H1 (cell line): ENCODE measurements around the gene ARRB1. TPM values are rescaled to one million over a fixed set of nuclear protein-coding genes. Genes with fewer than 3 reads are reported as not detected.

Source experiments
- CTCF ChIA-PET: fragments of 300-600 bp; sonication (Branson Sonifier 250); formaldehyde crosslinking; loops from one replicate; lab custom pipeline; 2021; ENCODE audit not compliant: partially characterized antibody; lab: Charles Lee
- POLR2A ChIA-PET: fragments of 300-600 bp; sonication (Branson Sonifier 250); formaldehyde crosslinking; loops from one replicate; lab custom pipeline; 2021; ENCODE audit warnings: inconsistent platforms; ENCODE audit not compliant: partially characterized antibody; lab: Charles Lee
- DNase-seq, 2 experiments: peaks; one replicate each; pipeline versions ENCODE4 v3.0.0 to v3.0.0-alpha.2; 2010 to 2022; ENCODE audit warnings: low spot score in 2 of 2, low read depth in 1 of 2, mixed read lengths in 1 of 2
- FAIRE-seq: peaks from 2 replicates; lab custom pipeline; 2011; peaks lifted over from hg19 to GRCh38; lab: Jason Lieb, UNC
- H2AFZ ChIP-seq: 2 replicates; pipeline ENCODE4 v1.8.1; 2012; ENCODE audit warnings: low read length, inconsistent platforms
- H2AK5ac ChIP-seq: 2 replicates; pipeline ENCODE4 v1.6.1; 2013; ENCODE audit warnings: low read depth, low read length
- H2BK120ac ChIP-seq: replicated peaks from 2 replicates; pipeline ENCODE3; 2013; ENCODE audit warnings: low read depth, low read length, inconsistent platforms
- H2BK12ac ChIP-seq: 2 replicates; pipeline ENCODE4 v1.6.1; 2013; ENCODE audit warnings: low read depth, low read length
- H2BK15ac ChIP-seq: 2 replicates; pipeline ENCODE4 v1.6.1; 2013; ENCODE audit warnings: low read length
- H2BK20ac ChIP-seq: 2 replicates; pipeline ENCODE4 v1.6.1; 2013; ENCODE audit warnings: low read length
- H2BK5ac ChIP-seq: 2 replicates; pipeline ENCODE4 v1.6.1; 2013; ENCODE audit warnings: low read depth, low read length
- H3K14ac ChIP-seq: 2 replicates; pipeline ENCODE4 v1.6.1; 2013; ENCODE audit warnings: inconsistent platforms; ENCODE audit not compliant: insufficient read length
- H3K18ac ChIP-seq: 2 replicates; pipeline ENCODE4 v1.6.1; 2013; ENCODE audit warnings: low read length; ENCODE audit errors: extremely low read depth
- H3K23ac ChIP-seq: 2 replicates; pipeline ENCODE4 v1.6.1; 2013; ENCODE audit warnings: inconsistent platforms; ENCODE audit not compliant: insufficient read length
- H3K23me2 ChIP-seq: 2 replicates; pipeline ENCODE4 v1.6.1; 2013; ENCODE audit warnings: low read depth, low read length
- H3K27ac ChIP-seq: 2 replicates; pipeline ENCODE4 v1.6.1; 2011; ENCODE audit warnings: low read depth, low read length, inconsistent platforms
- H3K27me3 ChIP-seq, 4 experiments: replicated peaks in 1 of 4; 1 replicate in 1 of 4; 2 replicates in 3 of 4; pipeline versions ENCODE4 v1.6.1 to v1.8.1; 2011 to 2013; ENCODE audit warnings: low read length in 3 of 4, mild to moderate bottlenecking in 3 of 4, inconsistent platforms in 2 of 4, mixed read lengths in 2 of 4, moderate library complexity in 1 of 4; ENCODE audit not compliant: control insufficient read depth in 3 of 4, insufficient read depth in 3 of 4; ENCODE audit errors: extremely low read depth in 1 of 4
- H3K36me3 ChIP-seq, 4 experiments: 2 replicates each; pipeline versions ENCODE4 v1.6.1 to v1.8.1; 2011 to 2013; ENCODE audit warnings: mild to moderate bottlenecking in 4 of 4, low read length in 3 of 4, moderate library complexity in 2 of 4, control low read depth in 1 of 4, inconsistent platforms in 1 of 4; ENCODE audit not compliant: insufficient read depth in 4 of 4, control insufficient read depth in 2 of 4
- H3K4ac ChIP-seq: replicated peaks from 2 replicates; pipeline ENCODE3; 2013; ENCODE audit warnings: low read length, low read depth, mixed read lengths, inconsistent platforms; ENCODE audit not compliant: insufficient read length
- H3K4me1 ChIP-seq, 4 experiments: replicated peaks in 1 of 4; 1 replicate in 1 of 4; 2 replicates in 3 of 4; pipeline versions ENCODE4 v1.6.1 to v1.8.1; 2011 to 2013; ENCODE audit warnings: low read length in 3 of 4, inconsistent platforms in 2 of 4, mixed read lengths in 1 of 4; ENCODE audit not compliant: insufficient read depth in 4 of 4, control insufficient read depth in 3 of 4
- H3K4me2 ChIP-seq, 2 experiments: 2 replicates each; pipeline versions ENCODE4 v1.6.1 to v1.8.1; 2011 to 2013; ENCODE audit warnings: low read depth in 2 of 2, low read length in 2 of 2, control low read depth in 1 of 2, inconsistent platforms in 1 of 2, mild to moderate bottlenecking in 1 of 2; ENCODE audit not compliant: insufficient read depth in 1 of 2
- H3K4me3 ChIP-seq, 4 experiments: fragments of 200-600, 300-600 bp in 1 of 4; sonication (generic), shearing (Covaris generic), sonication (Bioruptor Twin) in 1 of 4; 2 replicates each; pipeline versions ENCODE4 v1.5.1 to v1.8.1; 2011 to 2016; ENCODE audit warnings: low read length in 4 of 4, low read depth in 3 of 4, control low read depth in 2 of 4, inconsistent platforms in 2 of 4, mild to moderate bottlenecking in 2 of 4, mixed read lengths in 1 of 4, moderate library complexity in 1 of 4; ENCODE audit not compliant: insufficient read depth in 2 of 4; ENCODE audit errors: extremely low read depth in 1 of 4
- H3K56ac ChIP-seq: replicated peaks from 2 replicates; pipeline ENCODE3; 2013; ENCODE audit warnings: low read depth, mild to moderate bottlenecking, mixed read lengths, low read length, inconsistent platforms; ENCODE audit not compliant: insufficient read length
- H3K79me1 ChIP-seq: 2 replicates; pipeline ENCODE4 v1.6.1; 2013; ENCODE audit warnings: low read depth, low read length, control low read depth
- H3K79me2 ChIP-seq, 2 experiments: 2 replicates each; pipeline versions ENCODE4 v1.6.1 to v1.8.1; 2012 to 2013; ENCODE audit warnings: low read length in 2 of 2, mild to moderate bottlenecking in 2 of 2, inconsistent platforms in 1 of 2; ENCODE audit not compliant: insufficient read depth in 2 of 2, control insufficient read depth in 1 of 2
- H3K9ac ChIP-seq, 4 experiments: replicated peaks in 1 of 4; 1 replicate in 1 of 4; 2 replicates in 3 of 4; pipeline versions ENCODE4 v1.6.1 to v1.8.1; 2011 to 2013; ENCODE audit warnings: low read depth in 3 of 4, low read length in 3 of 4, control low read depth in 2 of 4, mild to moderate bottlenecking in 2 of 4, moderate library complexity in 2 of 4, inconsistent platforms in 1 of 4; ENCODE audit errors: extremely low read depth in 1 of 4
- H3K9me3 ChIP-seq, 2 experiments: 2 replicates each; pipeline versions ENCODE4 v1.6.1 to v1.8.1; 2012 to 2013; ENCODE audit warnings: mild to moderate bottlenecking in 2 of 2, moderate library complexity in 2 of 2, control low read depth in 1 of 2, inconsistent platforms in 1 of 2, low read depth in 1 of 2, low read length in 1 of 2, mixed read lengths in 1 of 2; ENCODE audit not compliant: insufficient read depth in 2 of 2
- H4K20me1 ChIP-seq, 2 experiments: replicated peaks in 1 of 2; 2 replicates each; pipeline versions ENCODE3 to v1.8.1; 2011 to 2013; ENCODE audit warnings: inconsistent platforms in 2 of 2, low read length in 2 of 2, mild to moderate bottlenecking in 1 of 2; ENCODE audit not compliant: insufficient read depth in 2 of 2, control insufficient read depth in 1 of 2
- H4K5ac ChIP-seq: 2 replicates; pipeline ENCODE4 v1.6.1; 2013; ENCODE audit warnings: low read length, low read depth, mixed read lengths, inconsistent platforms; ENCODE audit not compliant: insufficient read length
- H4K8ac ChIP-seq: 2 replicates; pipeline ENCODE4 v1.8.0; 2013; ENCODE audit warnings: mild to moderate bottlenecking, moderate library complexity, low read length, inconsistent platforms; ENCODE audit not compliant: insufficient read depth; ENCODE audit errors: extremely low read depth
- H4K91ac ChIP-seq: replicated peaks from 2 replicates; pipeline ENCODE3; 2013; ENCODE audit warnings: low read length, mixed read lengths, inconsistent platforms; ENCODE audit not compliant: insufficient read length
- CTBP2 ChIP-seq: IDR thresholded peaks from 2 replicates; pipeline ENCODE4 v1.7.0; 2011; ENCODE audit warnings: borderline replicate concordance, mild to moderate bottlenecking, moderate library complexity, mixed read lengths, low read length; ENCODE audit not compliant: insufficient read depth, insufficient read length
- KDM1A ChIP-seq: fragments of 200-600, 300-600 bp; sonication (generic); IDR thresholded peaks from 2 replicates; pipeline ENCODE4 v1.7.1; 2016; ENCODE audit warnings: mild to moderate bottlenecking, low read length, borderline replicate concordance
- RAD21 ChIP-seq, 2 experiments: IDR thresholded peaks in 1 of 2; conservative IDR thresholded peaks in 1 of 2; 2 replicates each; pipeline ENCODE4 v1.6.1; 2011; ENCODE audit warnings: low read depth in 2 of 2, low read length in 2 of 2, improper control_type of control experiment in 1 of 2, inconsistent platforms in 1 of 2, mild to moderate bottlenecking in 1 of 2, moderate library complexity in 1 of 2
- RNF2 ChIP-seq: fragments of 200-900, 300-1000 bp; sonication (generic); IDR thresholded peaks from 2 replicates; pipeline ENCODE4 v1.7.1; 2016; ENCODE audit warnings: borderline replicate concordance, low read depth, mild to moderate bottlenecking, antibody characterized with exemption, low read length; ENCODE audit not compliant: poor library complexity, severe bottlenecking; ENCODE audit errors: missing control alignments
- TAF1 ChIP-seq: IDR thresholded peaks from 2 replicates; pipeline ENCODE4 v1.6.1; 2011; ENCODE audit warnings: mild to moderate bottlenecking, low read depth, low read length
- YY1 ChIP-seq: IDR thresholded peaks from 2 replicates; pipeline ENCODE4 v1.6.1; 2011; ENCODE audit warnings: low read depth, mild to moderate bottlenecking, low read length
- WGBS, 2 experiments: shearing (Covaris generic) in 1 of 2; methylation state at CpG; one replicate each; pipeline versions ENCODE4 v1.1.6 to v1.1.7; 2013 to 2015; ENCODE audit warnings: low lambda C conversion rate in 2 of 2, mixed read lengths in 2 of 2, inconsistent platforms in 1 of 2, low coverage in 1 of 2, missing lambda C conversion rate in 1 of 2; ENCODE audit not compliant: insufficient replicate concordance in 2 of 2, insufficient coverage in 1 of 2, insufficient read length in 1 of 2; ENCODE audit errors: extremely low coverage in 1 of 2, missing lambda C conversion rate in 1 of 2; 5-methylcytosine and 5-hydroxymethylcytosine counted together
- polyA plus RNA-seq, 7 experiments: library from polyadenylated mRNA; depleted of rRNA in 3 of 7; stranded (reverse) in 5 of 7; unstranded in 2 of 7; fragments of >200 nt in 5 of 7; fragments of 200-250 nt in 2 of 7; gene quantifications; 1 replicate in 5 of 7; 2 replicates in 1 of 7; 4 replicates in 1 of 7; pipeline versions ENCODE4 v1.2.1 to v1.2.3, GENCODE V29; 2011 to 2013; ENCODE audit warnings: missing spikeins in 2 of 7, mixed read lengths in 2 of 7
- total RNA-seq: library from RNA; stranded (reverse); fragmentation: NEBNext Ultra II Directional; extraction: Animal tissue kit (Norgen Biotek cat#: 25700); gene quantifications from 2 replicates; pipeline ENCODE4 v1.2.1, GENCODE V29; 2021
- TF ChIP-seq, protein P1 (sequence below): IDR thresholded peaks from 2 replicates; pipeline ENCODE4 v1.6.1; 2012; ENCODE audit warnings: inconsistent platforms

Gene ARRB1
- total and polyA plus RNA-seq, 2 of the 8 experiments (the other 6 are each of a cell fraction or from before 2014, with no cell fraction given): 9.4 to 31.8 TPM

DNA sequence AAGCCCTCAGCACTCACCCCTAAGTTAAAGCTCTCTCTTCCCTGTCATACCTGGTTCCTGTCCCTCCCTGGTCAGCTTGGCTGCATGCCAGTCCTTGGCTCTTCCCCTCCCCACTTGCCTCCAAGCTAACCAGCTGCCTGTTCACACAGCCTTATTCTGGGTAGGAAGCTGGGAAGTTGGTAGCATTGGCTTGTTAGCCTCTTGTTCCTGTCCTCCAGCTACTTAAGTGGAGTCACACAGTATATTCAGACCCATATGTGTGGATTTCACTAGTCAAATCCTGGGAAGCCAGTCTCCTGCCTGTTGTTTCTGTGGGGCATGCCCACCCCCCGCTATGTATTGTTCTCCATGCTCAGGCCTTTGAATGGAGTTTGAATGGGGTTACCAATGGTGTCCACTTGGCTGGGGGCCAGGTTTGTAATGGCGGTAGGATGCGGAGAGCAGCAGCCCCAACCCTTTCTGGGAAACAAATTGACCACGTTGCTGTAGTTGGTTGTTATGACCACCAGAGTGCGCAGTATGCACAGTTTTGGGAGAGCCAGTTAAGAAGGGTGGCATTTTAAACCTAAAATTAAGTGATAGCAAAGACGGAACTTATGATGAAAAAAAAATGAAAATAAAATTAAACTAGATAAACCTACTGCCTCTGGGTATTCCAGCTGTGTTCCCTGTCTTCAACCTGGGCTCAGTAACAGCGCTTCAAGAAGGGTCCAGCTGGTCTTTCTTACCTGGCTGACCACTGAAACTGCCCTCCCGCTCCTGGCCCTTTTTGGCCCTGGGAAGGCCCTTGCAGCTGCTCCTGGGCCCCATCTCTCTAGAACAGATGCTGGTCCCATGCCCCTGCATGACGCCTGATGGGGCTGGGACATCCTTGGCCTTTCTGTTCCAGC is 37.2 kb upstream of the ARRB1 start:
- H3K23ac ChIP-seq: no peak overlapping the region
- ChIA-PET POLR2A (interaction anchor here (0.7 to 20.0 kb wide), 6 partner anchors 15 to 58 kb away, joined by 3 to 269 read pairs (median 3); partner anchors contain the start of gene RPS3), CTCF (interaction anchor here (0.7 to 16.6 kb wide), 52 partner anchors 8 to 330 kb away, joined by 3 to 327 read pairs (median 6); partner anchors contain the start of genes GDPD5 and RPS3)
- no peak overlapping the region; the same call in 1 of the 2 replicates for H2AK5ac ChIP-seq
- H3K79me2 ChIP-seq: no peaks in the 10 kb centered on the region
- H2BK120ac ChIP-seq: no peak overlapping the region
- H3K4ac ChIP-seq: no peak overlapping the region
- H3K9ac ChIP-seq: no peak overlapping the region
- H2AFZ ChIP-seq: peak overlapping the region; percentile 98
- 0 out of 8 replicates have a peak overlapping the region, but pooled peaks of 1 of the 4 experiments have one; percentile 1 for H3K4me3 ChIP-seq
- peaks cover 0 to 3% (median 0%) of the 10 kb centered on the region in 4 experiments; a peak in 3 of 7 replicates for H3K4me1 ChIP-seq
- no peak overlapping the region for H3K56ac ChIP-seq
- H3K79me1 ChIP-seq: no peaks in the 10 kb centered on the region
- no peaks in the 10 kb centered on the region for H3K9me3 ChIP-seq
- no peak overlapping the region; a peak in 1 of 4 replicates for H3K4me2 ChIP-seq
- 35% methylated on average over 9 of the region's 9 CpGs; no CpG with 5 or more reads in 1 of the 2 experiments for WGBS, 2 experiments
- no peaks in the 10 kb centered on the region for H3K27me3 ChIP-seq
- H3K23me2 ChIP-seq: no peaks in the 10 kb centered on the region
- peak overlapping the region; percentile 65 for H2BK12ac ChIP-seq
- peak overlapping the region; percentile 84 for H3K18ac ChIP-seq
- H4K8ac ChIP-seq: peak overlapping the region; percentile 90; the same call in 1 of the 2 replicates
- H3K14ac ChIP-seq: no peak overlapping the region
- H2BK20ac ChIP-seq: peak overlapping the region; percentile 51; the same call in 1 of the 2 replicates
- no peaks in the 10 kb centered on the region for H4K20me1 ChIP-seq
- peak overlapping the region; percentile 66 for H2BK15ac ChIP-seq
- peak overlapping the region; percentile 3 for H4K5ac ChIP-seq
- DNase-seq (peak; percentile 33 to 77), FAIRE-seq (peak; percentile 7)
- 0 out of 2 replicates have a peak overlapping the region, but pooled peaks have one; percentile 41 for H2BK5ac ChIP-seq
- H3K36me3 ChIP-seq: no peaks in the 10 kb centered on the region
- no peak overlapping the region for H3K27ac ChIP-seq
- peak overlapping the region; percentile 11 for H4K91ac ChIP-seq
- TF ChIP-seq KDM1A: no peak
- TF ChIP-seq RAD21 (IDR thresholded peaks at IDR 0.05 in 1 of 2, conservative IDR thresholded peaks at IDR 0.05 in 1 of 2; ENCODE audit: low read depth in 2 of 2, low read length in 2 of 2): peak; percentile 84 to 85
- TF ChIP-seq YY1: peak; percentile 93
- TF ChIP-seq RNF2: no peak
- peak; percentile 41; the same call in 1 of the 2 replicates for TF ChIP-seq TAF1
- TF ChIP-seq, protein P1, sequence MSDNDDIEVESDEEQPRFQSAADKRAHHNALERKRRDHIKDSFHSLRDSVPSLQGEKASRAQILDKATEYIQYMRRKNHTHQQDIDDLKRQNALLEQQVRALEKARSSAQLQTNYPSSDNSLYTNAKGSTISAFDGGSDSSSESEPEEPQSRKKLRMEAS: peak; percentile 54
- TF ChIP-seq CTBP2: no peak
